Measurements from ENCODE around the gene TMCO4. TPM values are rescaled to one million over a fixed set of nuclear protein-coding genes. Genes with fewer than 3 reads are reported as not detected.

Gene TMCO4
- total and polyA plus RNA-seq, 2 of the 8 experiments (the other 6 are each of a cell fraction or from before 2014, with no cell fraction given) = 3.0 to 3.1 TPM

- TF ChIP-seq NANOG (IDR thresholded peaks at IDR 0.05; ENCODE audit: insufficient read depth, low read depth, low read length, poor library complexity, severe bottlenecking) (no peak), TAF7 (optimal IDR thresholded peaks at IDR 0.05; ENCODE audit: borderline replicate concordance, low read depth, low read length) (no peak), CREB1 (IDR thresholded peaks at IDR 0.05) (no peak), KDM1A (IDR thresholded peaks at IDR 0.05; ENCODE audit: borderline replicate concordance, low read length) (no peak), MAX (IDR thresholded peaks at IDR 0.05) (no peak)
These were observed 43.2 kb downstream of the TMCO4 start (continued) for GRCh38 chr1:19756480-19756879.

Measured in H1 (cell line).